CD14-positive monocyte (primary cell): ENCODE measurements around the gene PARP9. TPM values are rescaled to one million over a fixed set of nuclear protein-coding genes. Genes with fewer than 3 reads are reported as not detected.

Experiments
- DNase-seq, 3 donors: peaks; one replicate each; pipeline ENCODE4 v3.0.0-alpha.2; 2011 to 2022
- H2AFZ ChIP-seq: 2 replicates; pipeline ENCODE4 v1.6.0; 2012; ENCODE audit warnings: mild to moderate bottlenecking, low read depth, low read length, inconsistent platforms; ENCODE audit not compliant: insufficient read depth, poor library complexity, severe bottlenecking
- H3K27ac ChIP-seq, 2 donors: 1 replicate in 1 of 2; 2 replicates in 1 of 2; pipeline ENCODE4 v1.5.1; 2012 to 2013; ENCODE audit warnings: low read length in 2 of 2, control low read depth in 1 of 2, inconsistent platforms in 1 of 2, low read depth in 1 of 2, mild to moderate bottlenecking in 1 of 2
- H3K27me3 ChIP-seq, 2 donors: one replicate each; pipeline versions ENCODE4 v1.6.0 to v1.6.1; 2011 to 2013; ENCODE audit warnings: low read length in 2 of 2; ENCODE audit not compliant: control insufficient read depth in 2 of 2, insufficient read depth in 2 of 2
- H3K36me3 ChIP-seq, 2 donors: replicated peaks in 1 of 2; 1 replicate in 1 of 2; 2 replicates in 1 of 2; pipeline versions ENCODE4 v1.5.1 to v1.6.1; 2012 to 2013; ENCODE audit warnings: low read length in 2 of 2, control low read depth in 1 of 2, inconsistent platforms in 1 of 2, mild to moderate bottlenecking in 1 of 2; ENCODE audit not compliant: insufficient read depth in 2 of 2, control insufficient read depth in 1 of 2
- H3K4me1 ChIP-seq, 2 donors: 1 replicate in 1 of 2; 2 replicates in 1 of 2; pipeline versions ENCODE4 v1.5.1 to v1.6.1; 2012 to 2013; ENCODE audit warnings: low read length in 2 of 2, control low read depth in 1 of 2, inconsistent platforms in 1 of 2, mild to moderate bottlenecking in 1 of 2, moderate library complexity in 1 of 2; ENCODE audit not compliant: insufficient read depth in 2 of 2, control insufficient read depth in 1 of 2
- H3K4me2 ChIP-seq: replicated peaks from 2 replicates; pipeline ENCODE3; 2012; ENCODE audit warnings: low read length, moderate library complexity, mild to moderate bottlenecking; ENCODE audit not compliant: poor library complexity, severe bottlenecking; ENCODE audit errors: extremely low read depth
- H3K4me3 ChIP-seq, 3 experiments: fragments of 200-600 bp in 1 of 3; sonication (generic) in 1 of 3; replicated peaks in 1 of 3; 1 replicate in 2 of 3; 2 replicates in 1 of 3; pipeline ENCODE4 v1.5.1; 2011 to 2013; ENCODE audit warnings: low read length in 3 of 3, mild to moderate bottlenecking in 3 of 3, control low read depth in 2 of 3, low read depth in 2 of 3, inconsistent platforms in 1 of 3, moderate library complexity in 1 of 3
- H3K79me2 ChIP-seq: 2 replicates; pipeline ENCODE4 v1.6.0; 2012; ENCODE audit warnings: mild to moderate bottlenecking, control low read depth, inconsistent platforms, low read length, moderate library complexity; ENCODE audit not compliant: insufficient read depth
- H3K9ac ChIP-seq: 2 replicates; pipeline ENCODE4 v1.6.0; 2017; ENCODE audit warnings: low read length, mild to moderate bottlenecking; ENCODE audit not compliant: insufficient read depth, poor library complexity, severe bottlenecking
- H3K9me3 ChIP-seq, 2 donors: replicated peaks in 1 of 2; 1 replicate in 1 of 2; 2 replicates in 1 of 2; pipeline versions ENCODE4 v1.5.1 to v1.6.1; 2012 to 2013; ENCODE audit warnings: low read length in 2 of 2, control low read depth in 1 of 2; ENCODE audit not compliant: control insufficient read depth in 1 of 2, insufficient read depth in 1 of 2
- H4K20me1 ChIP-seq: 2 replicates; pipeline ENCODE4 v1.6.0; 2012; ENCODE audit warnings: mild to moderate bottlenecking, low read length, control low read depth, moderate library complexity; ENCODE audit not compliant: insufficient read depth
- H3K27ac Mint-ChIP-seq, 7 donors: one replicate each; pipeline ENCODE4 v1.8.0; 2020; ENCODE audit warnings: mild to moderate bottlenecking in 7 of 7, mixed read lengths in 7 of 7, moderate library complexity in 6 of 7, inconsistent platforms in 2 of 7
- H3K27me3 Mint-ChIP-seq, 3 donors: one replicate each; pipeline ENCODE4 v1.8.0; 2021 to 2022; ENCODE audit warnings: low read depth in 3 of 3, mild to moderate bottlenecking in 3 of 3, mixed read lengths in 3 of 3, moderate library complexity in 3 of 3, inconsistent platforms in 1 of 3
- H3K36me3 Mint-ChIP-seq, 2 donors: one replicate each; pipeline ENCODE4 v1.8.0; 2020; ENCODE audit warnings: mixed read lengths in 2 of 2, inconsistent platforms in 1 of 2, mild to moderate bottlenecking in 1 of 2
- H3K4me1 Mint-ChIP-seq: one replicate; pipeline ENCODE4 v1.8.0; 2020; ENCODE audit warnings: mild to moderate bottlenecking, mixed read lengths
- H3K4me3 Mint-ChIP-seq, 2 donors: one replicate each; pipeline ENCODE4 v1.8.0; 2020; ENCODE audit warnings: mild to moderate bottlenecking in 2 of 2, mixed read lengths in 2 of 2, moderate library complexity in 1 of 2
- H3K9me3 Mint-ChIP-seq, 7 donors: one replicate each; pipeline ENCODE4 v1.8.0; 2020 to 2022; ENCODE audit warnings: mixed read lengths in 7 of 7, mild to moderate bottlenecking in 6 of 7, moderate library complexity in 6 of 7, inconsistent platforms in 2 of 7
- WGBS: methylation state at CpG from one replicate; pipeline ENCODE4 v1.1.5; 2013; ENCODE audit warnings: missing lambda C conversion rate; ENCODE audit not compliant: insufficient coverage; 5-methylcytosine and 5-hydroxymethylcytosine counted together
- intact Hi-C, 2 donors: fragments of 100-400 bp; cut with micrococcal nuclease; formaldehyde crosslinking; loops; one replicate each; pipeline versions ENCODE4 v1.15.0 to v1.15.1; 2023
- polyA plus RNA-seq, 3 donors: library from polyadenylated mRNA; depleted of rRNA in 1 of 3; unstranded in 2 of 3; stranded (reverse) in 1 of 3; fragments of 300-500 nt in 2 of 3; fragments of >200 nt in 1 of 3; fragmentation: Illumina TruSeq in 2 of 3; gene quantifications; 1 replicate in 2 of 3; 2 replicates in 1 of 3; pipeline ENCODE4 v1.2.3, GENCODE V29; 2012 to 2021
- TF ChIP-seq, protein P1 (sequence below): fragments of 200-600 bp; IDR thresholded peaks from one replicate; pipeline ENCODE4 v1.8.0; 2022; ENCODE audit warnings: antibody characterized with exemption, mild to moderate bottlenecking

PARP9 gene
- polyA plus RNA-seq, 3 donors: 31.4 to 43.3 (median 34.4) TPM

DNA sequence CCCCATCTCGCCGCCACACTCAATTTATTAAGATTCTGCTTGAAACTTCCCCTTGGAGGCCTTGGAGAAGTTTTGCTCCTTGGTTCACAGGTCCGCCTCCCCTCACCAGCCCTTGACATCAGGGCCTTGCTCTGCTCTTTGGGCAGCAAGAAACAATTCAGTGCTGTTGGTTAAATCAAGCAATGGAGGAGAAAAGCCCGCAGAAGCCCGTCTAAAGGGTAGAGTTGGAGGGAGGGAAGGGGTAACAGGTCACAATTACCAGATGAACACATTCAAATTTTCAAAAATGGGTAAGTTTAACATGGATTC is 429 bp downstream of the PARP9 start:
- peak in 1 of 3 donors; percentile 18 for DNase-seq

DNA sequence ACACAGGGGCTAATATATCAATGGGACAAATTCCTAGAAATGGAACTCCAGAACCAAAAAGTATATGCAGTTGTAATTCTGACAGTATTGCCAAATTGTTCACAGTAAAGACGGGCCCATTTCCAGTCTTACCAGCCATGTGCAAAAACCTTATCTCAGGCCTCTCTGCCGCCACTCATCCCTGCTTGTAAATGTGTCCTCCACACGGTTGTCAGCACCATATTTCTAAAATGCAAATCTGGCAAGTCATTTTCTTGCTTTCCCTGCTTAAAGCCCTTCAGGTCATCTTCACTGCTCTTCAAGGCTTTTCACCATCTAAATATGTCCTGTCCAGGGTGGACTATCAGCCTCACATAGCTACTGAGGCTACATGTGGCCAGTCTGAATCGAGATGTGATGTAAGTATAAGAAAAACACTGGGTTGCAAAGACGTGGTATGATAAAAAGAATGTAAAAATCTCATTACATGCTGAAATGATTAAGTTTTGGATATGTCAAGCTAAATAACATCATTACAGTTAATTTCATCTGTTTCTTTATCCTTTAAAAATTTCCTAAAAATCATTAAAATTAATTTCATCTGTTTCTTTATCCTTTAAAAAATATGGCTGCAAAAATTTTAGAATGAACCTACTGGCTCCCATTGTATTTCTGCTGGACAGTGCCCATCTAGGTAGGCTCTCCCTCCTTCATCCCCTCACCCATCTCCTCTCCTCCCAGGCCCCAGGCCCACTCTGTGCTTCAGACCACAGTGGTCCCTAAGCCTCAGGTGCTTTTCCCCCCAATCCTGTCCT is 980 bp downstream of the PARP9 start:
- H3K4me3 Mint-ChIP-seq: peak overlapping the region; percentile 89 to 99
- Histone ChIP-seq H3K27ac (peak overlapping the region; percentile 87 to 98), H3K79me2 (peaks cover 71% of the 10 kb centered on the region), H2AFZ (peak overlapping the region; percentile 100), H3K36me3 (peaks cover 38 to 47% of the 10 kb centered on the region in 2 donors), H3K4me2 (peak overlapping the region; percentile 98), H3K9ac (peak overlapping the region; percentile 95), H4K20me1 (peaks cover 18% of the 10 kb centered on the region), H3K4me3 (peak overlapping the region; percentile 98 to 99 (median 98)), H3K9me3 (no peaks in the 10 kb centered on the region), H3K27me3 (no peaks in the 10 kb centered on the region), H3K4me1 (peaks cover 20 to 24% of the 10 kb centered on the region in 2 donors)
- TF ChIP-seq, protein P1, sequence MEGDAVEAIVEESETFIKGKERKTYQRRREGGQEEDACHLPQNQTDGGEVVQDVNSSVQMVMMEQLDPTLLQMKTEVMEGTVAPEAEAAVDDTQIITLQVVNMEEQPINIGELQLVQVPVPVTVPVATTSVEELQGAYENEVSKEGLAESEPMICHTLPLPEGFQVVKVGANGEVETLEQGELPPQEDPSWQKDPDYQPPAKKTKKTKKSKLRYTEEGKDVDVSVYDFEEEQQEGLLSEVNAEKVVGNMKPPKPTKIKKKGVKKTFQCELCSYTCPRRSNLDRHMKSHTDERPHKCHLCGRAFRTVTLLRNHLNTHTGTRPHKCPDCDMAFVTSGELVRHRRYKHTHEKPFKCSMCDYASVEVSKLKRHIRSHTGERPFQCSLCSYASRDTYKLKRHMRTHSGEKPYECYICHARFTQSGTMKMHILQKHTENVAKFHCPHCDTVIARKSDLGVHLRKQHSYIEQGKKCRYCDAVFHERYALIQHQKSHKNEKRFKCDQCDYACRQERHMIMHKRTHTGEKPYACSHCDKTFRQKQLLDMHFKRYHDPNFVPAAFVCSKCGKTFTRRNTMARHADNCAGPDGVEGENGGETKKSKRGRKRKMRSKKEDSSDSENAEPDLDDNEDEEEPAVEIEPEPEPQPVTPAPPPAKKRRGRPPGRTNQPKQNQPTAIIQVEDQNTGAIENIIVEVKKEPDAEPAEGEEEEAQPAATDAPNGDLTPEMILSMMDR: no peak
- WGBS: 77% methylated on average over 4 of the region's 5 CpGs
- no peaks in the 10 kb centered on the region for H3K9me3 Mint-ChIP-seq
- no peak for DNase-seq
- intact Hi-C loops: loop anchor here in 1 of 2 donors (10.0 kb wide), 1 partner anchor 52 kb away; no protein-coding TSS in a partner anchor
- peaks cover 0 to 2% (median 1%) of the 10 kb centered on the region in 3 donors for H3K27me3 Mint-ChIP-seq
- H3K36me3 Mint-ChIP-seq: peaks cover 47% of the 10 kb centered on the region in 2 donors
- H3K27ac Mint-ChIP-seq: peak overlapping the region; percentile 79 to 97 (median 93)
- H3K4me1 Mint-ChIP-seq: peaks cover 57% of the 10 kb centered on the region

More for the DNA sequence above, 429 bp downstream of the PARP9 start:
- Mint-ChIP-seq H3K27me3 (peaks cover 0 to 2% (median 1%) of the 10 kb centered on the region in 3 donors), H3K36me3 (peaks cover 46 to 49% of the 10 kb centered on the region in 2 donors), H3K9me3 (no peaks in the 10 kb centered on the region), H3K27ac (peak overlapping the region; percentile 79 to 97 (median 93)), H3K4me1 (peaks cover 58% of the 10 kb centered on the region), H3K4me3 (peak overlapping the region; percentile 89 to 99)
- Histone ChIP-seq H4K20me1 (peaks cover 21% of the 10 kb centered on the region), H3K4me3 (peak overlapping the region; percentile 98 to 99 (median 98)), H2AFZ (peak overlapping the region; percentile 100), H3K4me2 (peak overlapping the region; percentile 98), H3K36me3 (peaks cover 37 to 47% of the 10 kb centered on the region in 2 donors), H3K27ac (peak overlapping the region; percentile 87 to 98), H3K79me2 (peaks cover 71% of the 10 kb centered on the region), H3K9ac (peak overlapping the region; percentile 95), H3K4me1 (peaks cover 20 to 24% of the 10 kb centered on the region in 2 donors), H3K27me3 (no peaks in the 10 kb centered on the region), H3K9me3 (no peaks in the 10 kb centered on the region)
- 10% methylated on average over 2 of the region's 5 CpGs for WGBS
- TF ChIP-seq, protein P1: no peak
- intact Hi-C loops: loop anchor here in 1 of 2 donors (2.0 to 10.0 kb wide), 2 partner anchors 51 to 115 kb away; no protein-coding TSS in a partner anchor
